ENCODE measurements around the gene SSBP3. TPM values are rescaled to one million over a fixed set of nuclear protein-coding genes. Genes with fewer than 3 reads are reported as not detected.

SSBP3 gene
- total and polyA plus RNA-seq, 4 donors, result 7.7 to 24.7 (median 17.3) TPM

GRCh38 chr1:54300401-54300800 is 105.8 kb downstream of the SSBP3 start:
- no peak overlapping the region for H3K4me3 ChIP-seq (ENCODE audit: low read depth in 1 of 3, low read length in 3 of 3)
- no peaks in the 10 kb centered on the region for H3K36me3 ChIP-seq (ENCODE audit: control insufficient read depth in 4 of 4, insufficient read depth in 3 of 4, low read depth in 1 of 4, low read length in 3 of 4)
- no peak overlapping the region for H3K27ac ChIP-seq (ENCODE audit: low read depth in 1 of 2, low read length in 2 of 2)
- no peak overlapping the region for H3K9ac ChIP-seq (ENCODE audit: low read depth in 1 of 2, low read length in 2 of 2)
- H3K4me1 ChIP-seq (ENCODE audit: control insufficient read depth in 4 of 4, insufficient read depth in 4 of 4, low read length in 3 of 4), result peaks cover 0 to 21% (median 10%) of the 10 kb centered on the region in 4 donors
- H3K9me3 ChIP-seq (ENCODE audit: control insufficient read depth in 4 of 4, low read length in 3 of 4), result no peaks in the 10 kb centered on the region
- no peaks in the 10 kb centered on the region for H3K27me3 ChIP-seq (ENCODE audit: control insufficient read depth in 4 of 4, insufficient read depth in 4 of 4, low read length in 3 of 4)
- WGBS, result 91% methylated on average over 7 of the region's 7 CpGs
- TF ChIP-seq FOXA2 (IDR thresholded peaks at IDR 0.05), result no peak
- no peak for TF ChIP-seq HNF4G (IDR thresholded peaks at IDR 0.05)
- TF ChIP-seq YY1 (IDR thresholded peaks at IDR 0.05), result no peak
- no peak for TF ChIP-seq TAF1 (conservative IDR thresholded peaks at IDR 0.05)
- DNase-seq (ENCODE audit: low spot score), result no peak

GRCh38 chr1:54299037-54299436 is 107.2 kb downstream of the SSBP3 start:
- H3K9ac ChIP-seq (ENCODE audit: low read depth in 1 of 2, low read length in 2 of 2), result no peak overlapping the region
- WGBS, result 85% methylated on average over 7 of the region's 7 CpGs
- DNase-seq (ENCODE audit: low spot score), result no peak
- H3K4me3 ChIP-seq (ENCODE audit: low read depth in 1 of 3, low read length in 3 of 3), result no peak overlapping the region
- H3K27ac ChIP-seq (ENCODE audit: low read depth in 1 of 2, low read length in 2 of 2), result no peak overlapping the region
- no peaks in the 10 kb centered on the region for H3K27me3 ChIP-seq (ENCODE audit: control insufficient read depth in 4 of 4, insufficient read depth in 4 of 4, low read length in 3 of 4)
- TF ChIP-seq HNF4A (conservative IDR thresholded peaks at IDR 0.05) (no peak), FOXA2 (IDR thresholded peaks at IDR 0.05) (no peak), HNF4G (IDR thresholded peaks at IDR 0.05) (no peak), NR2F2 (IDR thresholded peaks at IDR 0.05) (no peak), SP1 (IDR thresholded peaks at IDR 0.05) (no peak), FOXA1 (IDR thresholded peaks at IDR 0.05) (no peak), EGR1 (IDR thresholded peaks at IDR 0.05; ENCODE audit: low read depth in 2 of 2) (no peak), RXRA (IDR thresholded peaks at IDR 0.05) (no peak), CTCF (IDR thresholded peaks at IDR 0.05; ENCODE audit: low read depth, low read length, missing input control) (no peak), RAD21 (IDR thresholded peaks at IDR 0.05) (no peak), ATF3 (IDR thresholded peaks at IDR 0.05) (no peak), ZBTB33 (IDR thresholded peaks at IDR 0.05) (no peak), GABPA (IDR thresholded peaks at IDR 0.05 in 1 of 2, conservative IDR thresholded peaks at IDR 0.05 in 1 of 2) (no peak), REST (IDR thresholded peaks at IDR 0.05) (no peak), TAF1 (conservative IDR thresholded peaks at IDR 0.05) (no peak), JUND (IDR thresholded peaks at IDR 0.05) (no peak)
- peaks cover 0 to 17% (median 11%) of the 10 kb centered on the region in 4 donors for H3K4me1 ChIP-seq (ENCODE audit: control insufficient read depth in 4 of 4, insufficient read depth in 4 of 4, low read length in 3 of 4)
- no peaks in the 10 kb centered on the region for H3K36me3 ChIP-seq (ENCODE audit: control insufficient read depth in 4 of 4, insufficient read depth in 3 of 4, low read depth in 1 of 4, low read length in 3 of 4)
- no peaks in the 10 kb centered on the region for H3K9me3 ChIP-seq (ENCODE audit: control insufficient read depth in 4 of 4, low read length in 3 of 4)

All from liver (tissue), 9 donors.